BE2C (cell line): ENCODE measurements around the gene YAE1.

Experiments
- DNase-seq: peaks from one replicate; pipeline ENCODE4 v3.0.0-alpha.2; 2020
- H3K27me3 ChIP-seq: fragments of 250-450 bp; sonication (Bioruptor Pico); 2 replicates; pipeline ENCODE4 v1.5.1; 2020; ENCODE audit warnings: mild to moderate bottlenecking
- H3K36me3 ChIP-seq: fragments of 250-450 bp; sonication (Bioruptor Pico); 2 replicates; pipeline ENCODE4 v1.5.1; 2020; ENCODE audit warnings: mild to moderate bottlenecking
- H3K4me1 ChIP-seq: fragments of 250-450 bp; sonication (Bioruptor Pico); 2 replicates; pipeline ENCODE4 v1.5.1; 2020
- H3K4me3 ChIP-seq: 2 replicates; pipeline ENCODE4 v1.5.1; 2011; ENCODE audit warnings: low read depth, low read length
- H3K9me3 ChIP-seq: fragments of 250-450 bp; sonication (Bioruptor Pico); 2 replicates; pipeline ENCODE4 v1.5.1; 2020
- CTCF ChIP-seq: IDR thresholded peaks from 2 replicates; pipeline ENCODE4 v1.5.1; 2012; ENCODE audit warnings: mild to moderate bottlenecking, low read depth, low read length

Gene YAE1

GRCh38 chr7:39574673-39575349 lies 8.6 kb downstream of the YAE1 start:
- H3K27me3 ChIP-seq = no peaks in the 10 kb centered on the region
- no peak overlapping the region for H3K4me3 ChIP-seq
- H3K36me3 ChIP-seq = peaks cover 20% of the 10 kb centered on the region
- no peaks in the 10 kb centered on the region for H3K4me1 ChIP-seq
- no peak for DNase-seq
- TF ChIP-seq CTCF = no peak
- H3K9me3 ChIP-seq = no peaks in the 10 kb centered on the region

DNA sequence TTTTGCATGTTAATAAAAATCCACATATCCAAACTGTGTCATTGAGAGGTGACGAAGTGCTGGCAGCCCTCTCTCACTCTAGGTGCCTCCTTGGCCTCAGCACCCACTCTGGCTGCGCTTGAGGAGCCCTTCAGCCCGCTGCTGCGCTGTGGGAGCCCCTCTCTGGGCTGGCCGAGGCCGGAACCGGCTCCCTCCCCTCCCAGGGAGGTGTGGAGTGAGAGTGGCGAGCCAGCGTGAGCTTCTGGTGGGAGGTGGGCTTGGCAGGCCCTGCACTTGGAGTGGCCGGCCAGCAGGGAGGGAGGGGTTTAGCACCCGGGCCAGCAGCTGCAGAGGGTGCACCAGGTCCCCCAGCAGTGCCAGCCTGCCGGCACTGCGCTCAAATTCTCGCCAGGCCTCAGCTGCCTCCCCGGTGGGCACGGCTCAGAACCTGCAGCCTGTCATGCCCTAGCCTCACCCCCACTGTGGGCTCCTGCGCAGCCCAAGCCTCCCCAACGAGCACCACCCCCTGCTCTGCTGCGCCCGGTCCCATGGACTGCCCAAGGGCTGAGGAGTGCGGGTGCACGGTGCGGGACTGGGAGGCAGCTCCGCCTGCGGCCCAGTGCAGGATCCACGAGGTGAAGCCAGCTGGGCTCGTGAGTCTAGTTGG lies 11.1 kb downstream of the YAE1 start:
- Histone ChIP-seq H3K27me3 (no peaks in the 10 kb centered on the region), H3K4me3 (no peak overlapping the region), H3K9me3 (no peaks in the 10 kb centered on the region), H3K36me3 (peaks cover 11% of the 10 kb centered on the region), H3K4me1 (no peaks in the 10 kb centered on the region)
- no peak for DNase-seq
- no peak for TF ChIP-seq CTCF

DNA sequence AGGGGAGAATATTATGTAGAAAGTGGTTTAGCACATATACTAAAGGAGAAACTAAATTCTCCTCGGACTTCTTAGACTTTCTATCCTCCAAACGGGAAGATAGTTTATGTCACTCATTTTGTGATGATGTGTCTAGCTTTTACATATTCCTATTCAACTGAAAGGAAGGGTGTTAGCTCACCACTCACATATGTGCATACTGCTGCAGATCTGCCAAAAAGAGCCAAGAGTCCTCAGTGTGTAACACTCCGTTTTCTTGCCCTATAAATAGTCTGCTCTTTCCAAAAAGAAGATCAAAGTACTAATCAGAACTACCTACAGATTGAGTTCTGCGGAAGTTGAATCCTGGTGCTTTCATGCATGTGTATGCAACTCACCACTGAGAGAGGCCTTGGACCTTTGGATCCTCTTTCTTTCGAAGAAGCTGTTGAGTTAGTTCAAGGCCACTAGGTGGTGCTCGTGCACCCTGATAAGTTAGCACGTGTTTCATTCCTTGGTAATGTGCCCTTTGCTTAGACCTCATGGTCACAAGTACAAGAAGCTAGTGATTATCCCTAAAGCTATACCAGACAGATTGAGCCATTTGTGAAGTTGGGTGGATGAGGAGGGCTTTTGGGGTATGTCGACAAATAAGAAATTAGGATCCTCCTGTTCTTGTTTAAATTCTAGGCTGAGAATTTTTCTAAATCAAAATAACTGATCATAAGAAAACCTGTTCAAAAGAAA lies 14.1 kb downstream of the YAE1 start:
- Histone ChIP-seq H3K4me3 (no peak overlapping the region), H3K4me1 (no peaks in the 10 kb centered on the region), H3K36me3 (peaks cover 5% of the 10 kb centered on the region), H3K27me3 (no peaks in the 10 kb centered on the region), H3K9me3 (no peaks in the 10 kb centered on the region)
- peak; percentile 79 for DNase-seq
- peak; percentile 90 for TF ChIP-seq CTCF

DNA sequence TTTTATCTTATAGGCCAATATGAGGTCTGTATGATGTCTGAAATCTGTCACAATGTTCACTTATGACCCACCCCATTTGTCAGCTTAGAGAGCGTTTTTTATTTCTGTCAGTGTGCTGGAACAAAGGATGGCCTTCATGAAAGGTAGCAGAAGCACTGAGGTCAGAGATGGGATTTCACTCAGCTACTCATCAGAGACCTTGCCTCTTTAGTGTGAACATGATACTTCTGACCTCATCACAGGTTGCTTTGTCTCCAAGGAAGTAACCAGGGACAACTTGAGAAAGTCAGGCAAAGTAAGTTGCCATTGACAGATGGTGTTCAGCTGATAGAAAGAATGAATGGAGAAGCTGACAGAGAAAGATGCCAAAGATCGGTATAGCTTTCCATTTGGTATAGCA lies 16.3 kb downstream of the YAE1 start:
- no peak for DNase-seq
- peaks cover 5% of the 10 kb centered on the region; the same call in 1 of the 2 replicates for H3K36me3 ChIP-seq
- H3K4me3 ChIP-seq = no peak overlapping the region
- TF ChIP-seq CTCF = no peak
- H3K27me3 ChIP-seq = no peaks in the 10 kb centered on the region
- H3K4me1 ChIP-seq = no peaks in the 10 kb centered on the region
- no peaks in the 10 kb centered on the region for H3K9me3 ChIP-seq

- no peak for DNase-seq
- Histone ChIP-seq H3K9me3 (no peaks in the 10 kb centered on the region), H3K4me3 (no peak overlapping the region), H3K4me1 (no peaks in the 10 kb centered on the region), H3K27me3 (no peaks in the 10 kb centered on the region), H3K36me3 (peaks cover under 1% of the 10 kb centered on the region; the same call in 1 of the 2 replicates)
- no peak for TF ChIP-seq CTCF
These were observed 17.3 kb downstream of the YAE1 start for GRCh38 chr7:39583539-39583938.

- Histone ChIP-seq H3K4me3 (no peak overlapping the region), H3K27me3 (no peaks in the 10 kb centered on the region), H3K36me3 (no peaks in the 10 kb centered on the region), H3K9me3 (no peaks in the 10 kb centered on the region), H3K4me1 (no peaks in the 10 kb centered on the region)
- TF ChIP-seq CTCF = no peak
- no peak for DNase-seq
These were observed 21.2 kb downstream of the YAE1 start for GRCh38 chr7:39587393-39587792.
